Measurements from ENCODE around the gene KCNJ3.

DNA sequence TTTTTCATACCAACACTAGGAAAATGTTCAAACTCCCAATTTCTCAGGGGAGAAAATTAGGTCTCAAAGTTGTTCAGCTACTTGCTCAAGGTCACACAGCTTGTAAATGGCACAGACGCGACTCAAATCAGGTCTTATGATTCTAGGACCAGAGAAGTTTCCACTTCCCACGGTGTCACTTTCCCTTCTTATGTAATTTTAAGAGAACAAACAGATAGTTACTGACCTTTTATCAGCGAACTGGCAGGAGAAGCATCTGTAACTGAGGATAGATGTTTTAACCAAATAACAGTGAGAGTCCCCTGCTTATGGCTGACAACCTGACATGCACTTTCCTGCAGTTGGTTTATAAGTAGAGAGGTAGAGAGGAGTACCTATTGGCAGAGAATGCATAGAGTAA is 2.1 kb upstream of the KCNJ3 start:
- TF ChIP-seq, protein P1, sequence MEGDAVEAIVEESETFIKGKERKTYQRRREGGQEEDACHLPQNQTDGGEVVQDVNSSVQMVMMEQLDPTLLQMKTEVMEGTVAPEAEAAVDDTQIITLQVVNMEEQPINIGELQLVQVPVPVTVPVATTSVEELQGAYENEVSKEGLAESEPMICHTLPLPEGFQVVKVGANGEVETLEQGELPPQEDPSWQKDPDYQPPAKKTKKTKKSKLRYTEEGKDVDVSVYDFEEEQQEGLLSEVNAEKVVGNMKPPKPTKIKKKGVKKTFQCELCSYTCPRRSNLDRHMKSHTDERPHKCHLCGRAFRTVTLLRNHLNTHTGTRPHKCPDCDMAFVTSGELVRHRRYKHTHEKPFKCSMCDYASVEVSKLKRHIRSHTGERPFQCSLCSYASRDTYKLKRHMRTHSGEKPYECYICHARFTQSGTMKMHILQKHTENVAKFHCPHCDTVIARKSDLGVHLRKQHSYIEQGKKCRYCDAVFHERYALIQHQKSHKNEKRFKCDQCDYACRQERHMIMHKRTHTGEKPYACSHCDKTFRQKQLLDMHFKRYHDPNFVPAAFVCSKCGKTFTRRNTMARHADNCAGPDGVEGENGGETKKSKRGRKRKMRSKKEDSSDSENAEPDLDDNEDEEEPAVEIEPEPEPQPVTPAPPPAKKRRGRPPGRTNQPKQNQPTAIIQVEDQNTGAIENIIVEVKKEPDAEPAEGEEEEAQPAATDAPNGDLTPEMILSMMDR (IDR thresholded peaks at IDR 0.05; ENCODE audit: low read length), result no peak
- no peak for TF ChIP-seq EZH2phosphoT487 (IDR thresholded peaks at IDR 0.05; ENCODE audit: low read length)
- no peak for TF ChIP-seq EZH2 (optimal IDR thresholded peaks at IDR 0.05; ENCODE audit: low read depth, low read length)
